ENCODE data around the gene NBEAL1. TPM values are rescaled to one million over a fixed set of nuclear protein-coding genes. Genes with fewer than 3 reads are reported as not detected.
"Not testable (repeated sequence)": the region's sequence is repeated elsewhere in the genome, so short reads cannot be mapped to it uniquely, and the experiment has no call there.

Gene NBEAL1
- total RNA-seq, 4 donors from 2014 or later, result 20.8 to 53.1 (median 34.0) TPM

GRCh38 chr2:203037026-203037425, 22.4 kb downstream of the NBEAL1 start:
- Histone ChIP-seq H3K36me3 (peaks cover 0 to 9% of the 10 kb centered on the region in 2 donors), H3K9me3 (no peaks in the 10 kb centered on the region), H3K27me3 (no peaks in the 10 kb centered on the region), H3K27ac (peak overlapping the region in 2 of 4 donors; percentile 20 to 42), H3K4me3 (no peak overlapping the region), H3K4me1 (peaks cover 0 to 29% (median 3%) of the 10 kb centered on the region in 3 donors)
- TF ChIP-seq CTCF (IDR thresholded peaks at IDR 0.05) (no peak), EP300 (IDR thresholded peaks at IDR 0.05) (no peak), POLR2A (IDR thresholded peaks at IDR 0.05) (no peak), POLR2AphosphoS5 (IDR thresholded peaks at IDR 0.05) (peak; percentile 62)
- ATAC-seq, result no peak
- WGBS, 2 donors (ENCODE audit: low coverage in 1 of 2), result 14 to 36% methylated on average over 2 of the region's 2 CpGs

GRCh38 chr2:203038586-203038985, 23.9 kb downstream of the NBEAL1 start:
- H3K9me3 ChIP-seq, result no peaks in the 10 kb centered on the region
- 94 to 100% methylated on average over 5 to 6 of the region's 6 CpGs for WGBS, 2 donors (ENCODE audit: low coverage in 1 of 2)
- H3K4me1 ChIP-seq, result peaks cover 0 to 29% (median 3%) of the 10 kb centered on the region in 3 donors
- no peak overlapping the region for H3K4me3 ChIP-seq
- no peak overlapping the region for H3K27ac ChIP-seq
- H3K27me3 ChIP-seq, result no peaks in the 10 kb centered on the region
- peaks cover 0 to 22% of the 10 kb centered on the region in 2 donors for H3K36me3 ChIP-seq
- no peak for TF ChIP-seq CTCF (IDR thresholded peaks at IDR 0.05)
- TF ChIP-seq POLR2A (IDR thresholded peaks at IDR 0.05), result no peak
- no peak for TF ChIP-seq EP300 (IDR thresholded peaks at IDR 0.05)
- no peak for TF ChIP-seq POLR2AphosphoS5 (IDR thresholded peaks at IDR 0.05)
- ATAC-seq, result no peak

- ATAC-seq, result not testable (repeated sequence)
- peaks cover 0 to 28% (median 3%) of the 10 kb centered on the region in 3 donors for H3K4me1 ChIP-seq
Observed at GRCh38 chr2:203039211-203039610, 24.5 kb downstream of the NBEAL1 start.

GRCh38 chr2:203040966-203041521, 26.4 kb downstream of the NBEAL1 start:
- H3K27ac ChIP-seq, result no peak overlapping the region

More at GRCh38 chr2:203039211-203039610, 24.5 kb downstream of the NBEAL1 start:
- WGBS, 2 donors (ENCODE audit: low coverage in 1 of 2), result 90 to 100% methylated on average over 4 of the region's 6 CpGs
- H3K36me3 ChIP-seq, result peaks cover 0 to 24% of the 10 kb centered on the region in 2 donors
- not testable (repeated sequence) for H3K27ac ChIP-seq, H3K9me3 ChIP-seq, H3K27me3 ChIP-seq, H3K4me3 ChIP-seq

GRCh38 chr2:203042178-203042577, 27.5 kb downstream of the NBEAL1 start:
- Histone ChIP-seq H3K27ac (no peak overlapping the region), H3K4me3 (no peak overlapping the region), H3K36me3 (peaks cover 0 to 32% of the 10 kb centered on the region in 2 donors), H3K27me3 (no peaks in the 10 kb centered on the region), H3K9me3 (no peaks in the 10 kb centered on the region), H3K4me1 (peaks cover 0 to 4% (median 0%) of the 10 kb centered on the region in 3 donors)
- WGBS, 2 donors (ENCODE audit: low coverage in 1 of 2), result 95 to 96% methylated on average over 3 to 4 of the region's 4 CpGs
- ATAC-seq, result no peak
- TF ChIP-seq EP300 (IDR thresholded peaks at IDR 0.05), result no peak
- TF ChIP-seq POLR2AphosphoS5 (IDR thresholded peaks at IDR 0.05), result no peak
- no peak for TF ChIP-seq CTCF (IDR thresholded peaks at IDR 0.05)
- no peak for TF ChIP-seq POLR2A (IDR thresholded peaks at IDR 0.05)

More at GRCh38 chr2:203040966-203041521, 26.4 kb downstream of the NBEAL1 start:
- Histone ChIP-seq H3K36me3 (peaks cover 0 to 24% of the 10 kb centered on the region in 2 donors), H3K9me3 (no peaks in the 10 kb centered on the region), H3K27me3 (no peaks in the 10 kb centered on the region), H3K4me1 (peaks cover 0 to 16% (median 0%) of the 10 kb centered on the region in 3 donors), H3K4me3 (no peak overlapping the region)
- WGBS, 2 donors (ENCODE audit: low coverage in 1 of 2), result 61 to 86% methylated on average over 1 to 2 of the region's 2 CpGs
- no peak for TF ChIP-seq POLR2A (IDR thresholded peaks at IDR 0.05)
- TF ChIP-seq EP300 (IDR thresholded peaks at IDR 0.05), result no peak
- TF ChIP-seq POLR2AphosphoS5 (IDR thresholded peaks at IDR 0.05), result no peak
- no peak for TF ChIP-seq CTCF (IDR thresholded peaks at IDR 0.05)
- no peak for ATAC-seq
